Stimulated activated CD4-positive, alpha-beta T cell treated with anti-CD3 and anti-CD28 coated beads, Interleukin-1b, Interleukin-23, amount 100 ng/mL, for 4 hours (primary cell): Measurements from ENCODE around the gene ATP6V0A4.
"Not testable (repeated sequence)": the region's sequence is repeated elsewhere in the genome, so short reads cannot be mapped to it uniquely, and the experiment has no call there.

Experiments used
- DNase-seq, 2 donors: peaks; one replicate each; pipeline ENCODE4 v3.0.0-alpha.2; 2020; ENCODE audit warnings: low read depth in 2 of 2

Gene ATP6V0A4

GRCh38 chr7:138797715-138798320, at the start of gene ATP6V0A4, which contains the start of gene TMEM213:
Gene ATP6V0A4, minus strand, starts transcription at chr7:138798196. Its CDS starts 26,949 bp downstream, at chr7:138771247.
Gene TMEM213, plus strand, starts transcription at chr7:138797994. Its CDS starts 111 bp downstream, at chr7:138798105.
- DNase-seq, result no peak

- DNase-seq, result no peak
Observed at GRCh38 chr7:138845711-138846110, 47.7 kb upstream of the ATP6V0A4 start.

GRCh38 chr7:138843632-138844580, 45.9 kb upstream of the ATP6V0A4 start:
- no peak for DNase-seq

GRCh38 chr7:138842111-138842510, 44.1 kb upstream of the ATP6V0A4 start:
- no peak for DNase-seq

GRCh38 chr7:138838166-138838565, 40.2 kb upstream of the ATP6V0A4 start:
- DNase-seq, result no peak

GRCh38 chr7:138837627-138838026, 39.6 kb upstream of the ATP6V0A4 start:
- no peak for DNase-seq

- DNase-seq, result no peak
Observed at GRCh38 chr7:138835087-138835486, 37.1 kb upstream of the ATP6V0A4 start.

GRCh38 chr7:138834583-138834982, 36.6 kb upstream of the ATP6V0A4 start:
- no peak for DNase-seq

GRCh38 chr7:138833596-138833995, 35.6 kb upstream of the ATP6V0A4 start:
- DNase-seq, result no peak

- no peak for DNase-seq
Observed at GRCh38 chr7:138832966-138833365, 35.0 kb upstream of the ATP6V0A4 start.

GRCh38 chr7:138829335-138829734, 31.3 kb upstream of the ATP6V0A4 start:
- DNase-seq, result no peak

GRCh38 chr7:138828302-138828701, 30.3 kb upstream of the ATP6V0A4 start:
- DNase-seq, result no peak

GRCh38 chr7:138825049-138825721, 27.2 kb upstream of the ATP6V0A4 start:
- no peak for DNase-seq

GRCh38 chr7:138822867-138823535, 25.0 kb upstream of the ATP6V0A4 start:
- no peak for DNase-seq

- no peak for DNase-seq
Observed at GRCh38 chr7:138821912-138822311, 23.9 kb upstream of the ATP6V0A4 start.

- DNase-seq, result no peak
Observed at GRCh38 chr7:138819625-138820024, 21.6 kb upstream of the ATP6V0A4 start.

GRCh38 chr7:138816650-138817049, 18.7 kb upstream of the ATP6V0A4 start:
- DNase-seq, result no peak

- no peak for DNase-seq
Observed at GRCh38 chr7:138814816-138815332, 16.9 kb upstream of the ATP6V0A4 start.

GRCh38 chr7:138813945-138814344, 15.9 kb upstream of the ATP6V0A4 start:
- DNase-seq, result no peak

GRCh38 chr7:138811327-138811726, 13.3 kb upstream of the ATP6V0A4 start:
- not testable (repeated sequence) for DNase-seq

- no peak for DNase-seq
Observed at GRCh38 chr7:138809346-138809745, 11.3 kb upstream of the ATP6V0A4 start.
